Measurements from ENCODE around the gene GALNT10. TPM values are rescaled to one million over a fixed set of nuclear protein-coding genes. Genes with fewer than 3 reads are reported as not detected.

The GALNT10 gene
- polyA plus RNA-seq, 2 of the 4 experiments (the other 2 are of a cell fraction) = 110 to 156 TPM

- DNase-seq (ENCODE audit: low read depth in 1 of 2, low spot score in 1 of 2) = no peak
- Histone ChIP-seq H3K27ac (peak overlapping the region; percentile 90 to 93), H3K4me2 (peak overlapping the region; percentile 87), H3K4me3 (peak overlapping the region; percentile 42; the same call in 2 of the 3 replicates), H3K9me3 (no peaks in the 10 kb centered on the region), H3K4me1 (peaks cover 95% of the 10 kb centered on the region)
- FAIRE-seq = no peak
- WGBS (ENCODE audit: missing lambda C conversion rate) = 83% methylated on average over 7 of the region's 7 CpGs
- CTCF ChIA-PET = interaction anchor here (0.6 to 5.4 kb wide), 4 partner anchors 11 to 395 kb away, joined by 3 to 24 read pairs (median 14); partner anchors contain the start of gene GALNT10
- no peak for ATAC-seq
- POLR2A ChIA-PET = interaction anchor here (1.2 kb wide), 1 partner anchor 13 kb away, joined by 3 read pairs; no protein-coding TSS in a partner anchor
- no peak for TF ChIP-seq ELK1 (IDR thresholded peaks at IDR 0.05; ENCODE audit: low read depth, low read length)
- TF ChIP-seq KDM1A (IDR thresholded peaks at IDR 0.05; ENCODE audit: low read depth) = 0 out of 2 replicates have a peak, but pooled peaks have one; percentile 65
Observed at GRCh38 chr5:154201108-154201769, 10.7 kb downstream of the GALNT10 start.

GRCh38 chr5:154202379-154203260 lies 12.1 kb downstream of the GALNT10 start:
- H3K27ac ChIP-seq = peak overlapping the region; percentile 41 to 93
- H3K4me3 ChIP-seq = no peak overlapping the region
- DNase-seq (ENCODE audit: low read depth in 1 of 2, low spot score in 1 of 2) (no peak), FAIRE-seq (no peak), ATAC-seq (no peak)
- no peak for TF ChIP-seq HMGXB4 (CRISPR knock-in tag; IDR thresholded peaks at IDR 0.05; ENCODE audit: borderline replicate concordance)
- peak; percentile 63; the same call in 1 of the 2 replicates for TF ChIP-seq KDM1A (IDR thresholded peaks at IDR 0.05; ENCODE audit: low read depth)
- WGBS (ENCODE audit: missing lambda C conversion rate) = 77% methylated on average over 11 of the region's 11 CpGs
- ChIA-PET CTCF (interaction anchor here (0.8 to 1.8 kb wide), 5 partner anchors 9 to 31 kb away, joined by 3 to 5 read pairs (median 4); partner anchors contain the start of gene GALNT10), POLR2A (interaction anchor here (1.2 kb wide), 1 partner anchor 12 kb away, joined by 3 read pairs; no protein-coding TSS in a partner anchor)
- no peaks in the 10 kb centered on the region for H3K9me3 ChIP-seq
- peak overlapping the region; percentile 87 for H3K4me2 ChIP-seq
- H3K4me1 ChIP-seq = peaks cover 81% of the 10 kb centered on the region

GRCh38 chr5:154203798-154204578 lies 13.5 kb downstream of the GALNT10 start:
- ChIA-PET CTCF (interaction anchor here (1.5 kb wide), 1 partner anchor 201 kb away, joined by 6 read pairs; no protein-coding TSS in a partner anchor), POLR2A (no interaction called here)
- H3K4me1 ChIP-seq = peaks cover 80% of the 10 kb centered on the region
- TF ChIP-seq PHF8 (IDR thresholded peaks at IDR 0.05; ENCODE audit: borderline replicate concordance, low read depth) = no peak
- TF ChIP-seq ZFP36 (IDR thresholded peaks at IDR 0.05; ENCODE audit: borderline replicate concordance, partially characterized antibody) = no peak
- TF ChIP-seq FOXS1 (CRISPR knock-in tag; IDR thresholded peaks at IDR 0.05) = no peak
- TF ChIP-seq USF2 (IDR thresholded peaks at IDR 0.05) = no peak
- no peak for TF ChIP-seq REST (IDR thresholded peaks at IDR 0.05)
- no peak for TF ChIP-seq POLR2AphosphoS2 (conservative IDR thresholded peaks at IDR 0.05; ENCODE audit: low read length)
- no peak for TF ChIP-seq HOXB13 (CRISPR knock-in tag; IDR thresholded peaks at IDR 0.05; ENCODE audit: low read depth)
- no peak for TF ChIP-seq HOXA7 (CRISPR knock-in tag; IDR thresholded peaks at IDR 0.05)
- no peak for TF ChIP-seq ATOH8 (CRISPR knock-in tag; IDR thresholded peaks at IDR 0.05; ENCODE audit: low read depth)
- no peak for TF ChIP-seq CEBPB (IDR thresholded peaks at IDR 0.05)
- no peak for TF ChIP-seq CBX2 (IDR thresholded peaks at IDR 0.05; ENCODE audit: borderline replicate concordance, low read depth)
- TF ChIP-seq RNF2 (IDR thresholded peaks at IDR 0.05; ENCODE audit: borderline replicate concordance, low read depth) = no peak
- no peak for TF ChIP-seq POLR2A (IDR thresholded peaks at IDR 0.05; ENCODE audit: low read length)
- H3K4me3 ChIP-seq = no peak overlapping the region
- 97% methylated on average over 4 of the region's 4 CpGs for WGBS (ENCODE audit: missing lambda C conversion rate)
- ATAC-seq (no peak), FAIRE-seq (no peak), DNase-seq (ENCODE audit: low read depth in 1 of 2, low spot score in 1 of 2) (no peak)
- H3K27ac ChIP-seq = peak overlapping the region in 1 of 2 experiments; percentile 93; a peak in 3 of 6 replicates
- H3K9me3 ChIP-seq = no peaks in the 10 kb centered on the region
- peak overlapping the region; percentile 25; the same call in 2 of the 3 replicates for H3K4me2 ChIP-seq
